Stomach (tissue), 19 donors: ENCODE data around the gene ZNF691. TPM values are rescaled to one million over a fixed set of nuclear protein-coding genes. Genes with fewer than 3 reads are reported as not detected.

Experiments used
- DNase-seq, 2 donors: peaks; one replicate each; pipeline versions ENCODE4 v3.0.0 to v3.0.0-alpha.2; 2013 to 2019
- H3K27ac ChIP-seq, 5 donors: fragments of 200-600 bp in 4 of 5; sonication (generic) in 4 of 5; one replicate each; pipeline ENCODE4 v1.5.1; 2013 to 2019; ENCODE audit warnings: mild to moderate bottlenecking in 1 of 5, moderate library complexity in 1 of 5
- H3K27me3 ChIP-seq, 3 donors: fragments of 200-600 bp; sonication (generic); one replicate each; pipeline ENCODE4 v1.5.1; 2017 to 2019; ENCODE audit warnings: mixed run types in 1 of 3
- H3K36me3 ChIP-seq, 4 donors: fragments of 200-600 bp; sonication (generic); 1 replicate in 3 of 4; 2 replicates in 1 of 4; pipeline ENCODE4 v1.5.1; 2016 to 2019
- H3K4me1 ChIP-seq, 4 donors: fragments of 200-600 bp; sonication (generic); one replicate each; pipeline ENCODE4 v1.5.1; 2016 to 2019
- H3K4me3 ChIP-seq, 4 donors: fragments of 200-600 bp; sonication (generic) in 3 of 4; one replicate each; pipeline ENCODE4 v1.5.1; 2016 to 2019; ENCODE audit warnings: mild to moderate bottlenecking in 1 of 4
- H3K9me3 ChIP-seq, 4 donors: fragments of 200-600 bp; sonication (generic); one replicate each; pipeline ENCODE4 v1.5.1; 2016 to 2019
- EP300 ChIP-seq: sonication (generic); formaldehyde crosslinking; IDR thresholded peaks from one replicate; pipeline ENCODE4 v1.6.1; 2017; ENCODE audit warnings: antibody characterized with exemption
- POLR2A ChIP-seq, 4 donors: fragments of 450-650 bp; IDR thresholded peaks; one replicate each; pipeline ENCODE4 v1.6.1; 2016; ENCODE audit warnings: antibody characterized with exemption in 4 of 4, control low read depth in 2 of 4, mild to moderate bottlenecking in 1 of 4, moderate library complexity in 1 of 4
- POLR2AphosphoS5 ChIP-seq, 3 donors: sonication (generic); formaldehyde crosslinking; IDR thresholded peaks; one replicate each; pipeline ENCODE4 v1.6.1; 2016; ENCODE audit warnings: antibody characterized with exemption in 3 of 3
- WGBS, 5 donors: extraction: QIAGEN DNeasy Blood & Tissue Kit in 3 of 5; methylation state at CpG; one replicate each; pipeline versions ENCODE4 v1.1.5 to v1.1.7; 2013 to 2018; 5-methylcytosine and 5-hydroxymethylcytosine counted together
- intact Hi-C: fragments of 100-400 bp; cut with DNase I; formaldehyde crosslinking; loops from one replicate; pipeline ENCODE4 v1.15.1; 2023; ENCODE audit warnings: low total_unique reads
- long read RNA-seq, 10 donors: transcript quantifications; one replicate each; lab custom pipeline, GENCODE V29; 2026
- polyA plus RNA-seq, 3 donors: library from polyadenylated mRNA; stranded (reverse); fragments of 200-250 nt; gene quantifications; one replicate each; pipeline ENCODE4 v1.2.3, GENCODE V29; 2013
- total RNA-seq, 5 donors: library from RNA; depleted of rRNA; stranded (reverse); fragments of >200 nt; gene quantifications; one replicate each; pipeline versions ENCODE4 v1.1.0 to v1.2.3, GENCODE V29; 2014 to 2016
- TF ChIP-seq, protein P1 (sequence below), 7 experiments: fragments of 450-650 bp in 4 of 7; fragments of 200-600 bp in 3 of 7; sonication (generic) in 3 of 7; IDR thresholded peaks; one replicate each; pipeline ENCODE4 v1.5.1; 2016 to 2019; ENCODE audit warnings: antibody characterized with exemption in 7 of 7, control low read depth in 2 of 7, mild to moderate bottlenecking in 1 of 7
- donor health status: healthy with polysubstance abuse.
- donor health status: Bipolar disorder and iron deficiency.
- donor health status: healthy.

The ZNF691 gene, protein sequence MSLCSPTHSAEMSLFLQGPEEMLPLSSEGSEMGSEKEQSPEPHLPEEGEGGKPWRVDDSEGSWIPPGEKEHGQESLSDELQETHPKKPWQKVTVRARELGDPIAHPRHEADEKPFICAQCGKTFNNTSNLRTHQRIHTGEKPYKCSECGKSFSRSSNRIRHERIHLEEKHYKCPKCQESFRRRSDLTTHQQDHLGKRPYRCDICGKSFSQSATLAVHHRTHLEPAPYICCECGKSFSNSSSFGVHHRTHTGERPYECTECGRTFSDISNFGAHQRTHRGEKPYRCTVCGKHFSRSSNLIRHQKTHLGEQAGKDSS
- 10 to 100 TPM in 1 of 5 donors, 1 to 10 TPM in 4; 1.2 to 12.8 (median 4.2) TPM for total RNA-seq
- 10 to 100 TPM in 1 of 3 donors, 1 to 10 TPM in 2; 6.0 to 11.8 (median 6.3) TPM for polyA plus RNA-seq
- long read RNA-seq, donor 1, partial matches to known transcripts: 0 of 2 reads
- long read RNA-seq, donor 1, other reads (novel, unspliced or antisense): 0 of 2 reads
- long read RNA-seq, donor 2, partial matches to known transcripts: 0 of 1 reads
- long read RNA-seq, donor 2, other reads (novel, unspliced or antisense): 0 of 1 reads
- long read RNA-seq, donor 3, partial matches to known transcripts: 0 of 3 reads
- long read RNA-seq, donor 3, other reads (novel, unspliced or antisense): 0 of 3 reads
- long read RNA-seq, donor 4, partial matches to known transcripts: 0 of 1 reads
- long read RNA-seq, donor 4, other reads (novel, unspliced or antisense): 0 of 1 reads
- long read RNA-seq, donor 5, partial matches to known transcripts: 0 of 4 reads
- long read RNA-seq, donor 5, other reads (novel, unspliced or antisense): 0 of 4 reads
- long read RNA-seq, donor 6: 0 reads
- long read RNA-seq, donor 7, partial matches to known transcripts: 0 of 2 reads
- long read RNA-seq, donor 7, other reads (novel, unspliced or antisense): 0 of 2 reads
- long read RNA-seq, donor 8: 0 reads
- long read RNA-seq, donor 9, partial matches to known transcripts: 0 of 2 reads
- long read RNA-seq, donor 9, other reads (novel, unspliced or antisense): 0 of 2 reads
- long read RNA-seq, donor 10: 0 reads

GRCh38 chr1:42846257-42847110, at the start of gene ZNF691:
TSS of gene ZNF691 (plus strand) at chr1:42846613. CDS start at chr1:42849659, 3,046 bp downstream.
- peaks cover 0 to 8% (median 4%) of the 10 kb centered on the region in 4 donors for H3K9me3 ChIP-seq
- H3K4me3 ChIP-seq: peak within 1 kb of the TSS; percentile 71 to 94 (median 90)
- DNase-seq: peak; percentile 94 to 98
- WGBS, 5 donors: 0 to 1% (median 1%) methylated on average over 30 to 50 of the region's 50 CpGs
- H3K4me1 ChIP-seq: peaks cover 9 to 34% (median 24%) of the 10 kb centered on the region in 4 donors
- intact Hi-C loops: no loop called here
- H3K27me3 ChIP-seq: no peaks in the 10 kb centered on the region
- TF ChIP-seq POLR2AphosphoS5 (IDR thresholded peaks at IDR 0.05) (peak; percentile 42 to 91 (median 91)), POLR2A (IDR thresholded peaks at IDR 0.05) (peak in 1 of 4 donors; percentile 52), EP300 (no peak)
- TF ChIP-seq, protein P1, sequence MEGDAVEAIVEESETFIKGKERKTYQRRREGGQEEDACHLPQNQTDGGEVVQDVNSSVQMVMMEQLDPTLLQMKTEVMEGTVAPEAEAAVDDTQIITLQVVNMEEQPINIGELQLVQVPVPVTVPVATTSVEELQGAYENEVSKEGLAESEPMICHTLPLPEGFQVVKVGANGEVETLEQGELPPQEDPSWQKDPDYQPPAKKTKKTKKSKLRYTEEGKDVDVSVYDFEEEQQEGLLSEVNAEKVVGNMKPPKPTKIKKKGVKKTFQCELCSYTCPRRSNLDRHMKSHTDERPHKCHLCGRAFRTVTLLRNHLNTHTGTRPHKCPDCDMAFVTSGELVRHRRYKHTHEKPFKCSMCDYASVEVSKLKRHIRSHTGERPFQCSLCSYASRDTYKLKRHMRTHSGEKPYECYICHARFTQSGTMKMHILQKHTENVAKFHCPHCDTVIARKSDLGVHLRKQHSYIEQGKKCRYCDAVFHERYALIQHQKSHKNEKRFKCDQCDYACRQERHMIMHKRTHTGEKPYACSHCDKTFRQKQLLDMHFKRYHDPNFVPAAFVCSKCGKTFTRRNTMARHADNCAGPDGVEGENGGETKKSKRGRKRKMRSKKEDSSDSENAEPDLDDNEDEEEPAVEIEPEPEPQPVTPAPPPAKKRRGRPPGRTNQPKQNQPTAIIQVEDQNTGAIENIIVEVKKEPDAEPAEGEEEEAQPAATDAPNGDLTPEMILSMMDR (IDR thresholded peaks at IDR 0.05): peak in 4 of 7 experiments; percentile 12 to 59 (median 30)
- peak within 1 kb of the TSS; percentile 74 to 91 (median 86) for H3K27ac ChIP-seq
- H3K36me3 ChIP-seq: peaks cover 6 to 41% (median 35%) of the 10 kb centered on the region in 4 donors

- intact Hi-C loops: no loop called here
- Histone ChIP-seq H3K27ac (no peak overlapping the region), H3K9me3 (no peaks in the 10 kb centered on the region), H3K4me3 (no peak overlapping the region), H3K27me3 (no peaks in the 10 kb centered on the region), H3K4me1 (no peaks in the 10 kb centered on the region), H3K36me3 (no peaks in the 10 kb centered on the region)
- DNase-seq: no peak
- 60 to 72% (median 70%) methylated on average over 3 of the region's 3 CpGs for WGBS, 5 donors
- TF ChIP-seq POLR2AphosphoS5 (IDR thresholded peaks at IDR 0.05): no peak
- no peak for TF ChIP-seq EP300
- TF ChIP-seq POLR2A (IDR thresholded peaks at IDR 0.05): no peak
- TF ChIP-seq, protein P1 (IDR thresholded peaks at IDR 0.05): no peak
These were observed 49.0 kb upstream of the ZNF691 start for GRCh38 chr1:42797414-42797813.

- TF ChIP-seq POLR2AphosphoS5 (IDR thresholded peaks at IDR 0.05) (no peak), EP300 (no peak), POLR2A (IDR thresholded peaks at IDR 0.05) (no peak)
- TF ChIP-seq, protein P1 (IDR thresholded peaks at IDR 0.05): no peak
- intact Hi-C loops: no loop called here
- H3K4me3 ChIP-seq: no peak overlapping the region
- 82 to 94% (median 86%) methylated on average over 5 of the region's 5 CpGs for WGBS, 5 donors
- no peak for DNase-seq
- H3K36me3 ChIP-seq: no peaks in the 10 kb centered on the region
- H3K4me1 ChIP-seq: no peaks in the 10 kb centered on the region
- no peaks in the 10 kb centered on the region for H3K9me3 ChIP-seq
- no peak overlapping the region for H3K27ac ChIP-seq
- H3K27me3 ChIP-seq: no peaks in the 10 kb centered on the region
These were observed 48.4 kb upstream of the ZNF691 start for GRCh38 chr1:42797979-42798378.
